CD14-positive monocyte (primary cell): ENCODE measurements around the gene DSCAML1. TPM values are rescaled to one million over a fixed set of nuclear protein-coding genes. Genes with fewer than 3 reads are reported as not detected.

Source experiments
- DNase-seq, 3 donors: peaks; one replicate each; pipeline ENCODE4 v3.0.0-alpha.2; 2011 to 2022
- H2AFZ ChIP-seq: 2 replicates; pipeline ENCODE4 v1.6.0; 2012; ENCODE audit warnings: mild to moderate bottlenecking, low read depth, low read length, inconsistent platforms; ENCODE audit not compliant: insufficient read depth, poor library complexity, severe bottlenecking
- H3K27ac ChIP-seq, 2 donors: 1 replicate in 1 of 2; 2 replicates in 1 of 2; pipeline ENCODE4 v1.5.1; 2012 to 2013; ENCODE audit warnings: low read length in 2 of 2, control low read depth in 1 of 2, inconsistent platforms in 1 of 2, low read depth in 1 of 2, mild to moderate bottlenecking in 1 of 2
- H3K27me3 ChIP-seq, 2 donors: one replicate each; pipeline versions ENCODE4 v1.6.0 to v1.6.1; 2011 to 2013; ENCODE audit warnings: low read length in 2 of 2; ENCODE audit not compliant: control insufficient read depth in 2 of 2, insufficient read depth in 2 of 2
- H3K36me3 ChIP-seq, 2 donors: replicated peaks in 1 of 2; 1 replicate in 1 of 2; 2 replicates in 1 of 2; pipeline versions ENCODE4 v1.5.1 to v1.6.1; 2012 to 2013; ENCODE audit warnings: low read length in 2 of 2, control low read depth in 1 of 2, inconsistent platforms in 1 of 2, mild to moderate bottlenecking in 1 of 2; ENCODE audit not compliant: insufficient read depth in 2 of 2, control insufficient read depth in 1 of 2
- H3K4me1 ChIP-seq, 2 donors: 1 replicate in 1 of 2; 2 replicates in 1 of 2; pipeline versions ENCODE4 v1.5.1 to v1.6.1; 2012 to 2013; ENCODE audit warnings: low read length in 2 of 2, control low read depth in 1 of 2, inconsistent platforms in 1 of 2, mild to moderate bottlenecking in 1 of 2, moderate library complexity in 1 of 2; ENCODE audit not compliant: insufficient read depth in 2 of 2, control insufficient read depth in 1 of 2
- H3K4me2 ChIP-seq: replicated peaks from 2 replicates; pipeline ENCODE3; 2012; ENCODE audit warnings: low read length, moderate library complexity, mild to moderate bottlenecking; ENCODE audit not compliant: poor library complexity, severe bottlenecking; ENCODE audit errors: extremely low read depth
- H3K4me3 ChIP-seq, 3 experiments: fragments of 200-600 bp in 1 of 3; sonication (generic) in 1 of 3; replicated peaks in 1 of 3; 1 replicate in 2 of 3; 2 replicates in 1 of 3; pipeline ENCODE4 v1.5.1; 2011 to 2013; ENCODE audit warnings: low read length in 3 of 3, mild to moderate bottlenecking in 3 of 3, control low read depth in 2 of 3, low read depth in 2 of 3, inconsistent platforms in 1 of 3, moderate library complexity in 1 of 3
- H3K79me2 ChIP-seq: 2 replicates; pipeline ENCODE4 v1.6.0; 2012; ENCODE audit warnings: mild to moderate bottlenecking, control low read depth, inconsistent platforms, low read length, moderate library complexity; ENCODE audit not compliant: insufficient read depth
- H3K9ac ChIP-seq: 2 replicates; pipeline ENCODE4 v1.6.0; 2017; ENCODE audit warnings: low read length, mild to moderate bottlenecking; ENCODE audit not compliant: insufficient read depth, poor library complexity, severe bottlenecking
- H3K9me3 ChIP-seq, 2 donors: replicated peaks in 1 of 2; 1 replicate in 1 of 2; 2 replicates in 1 of 2; pipeline versions ENCODE4 v1.5.1 to v1.6.1; 2012 to 2013; ENCODE audit warnings: low read length in 2 of 2, control low read depth in 1 of 2; ENCODE audit not compliant: control insufficient read depth in 1 of 2, insufficient read depth in 1 of 2
- H4K20me1 ChIP-seq: 2 replicates; pipeline ENCODE4 v1.6.0; 2012; ENCODE audit warnings: mild to moderate bottlenecking, low read length, control low read depth, moderate library complexity; ENCODE audit not compliant: insufficient read depth
- H3K27ac Mint-ChIP-seq, 7 donors: one replicate each; pipeline ENCODE4 v1.8.0; 2020; ENCODE audit warnings: mild to moderate bottlenecking in 7 of 7, mixed read lengths in 7 of 7, moderate library complexity in 6 of 7, inconsistent platforms in 2 of 7
- H3K27me3 Mint-ChIP-seq, 3 donors: one replicate each; pipeline ENCODE4 v1.8.0; 2021 to 2022; ENCODE audit warnings: low read depth in 3 of 3, mild to moderate bottlenecking in 3 of 3, mixed read lengths in 3 of 3, moderate library complexity in 3 of 3, inconsistent platforms in 1 of 3
- H3K36me3 Mint-ChIP-seq, 2 donors: one replicate each; pipeline ENCODE4 v1.8.0; 2020; ENCODE audit warnings: mixed read lengths in 2 of 2, inconsistent platforms in 1 of 2, mild to moderate bottlenecking in 1 of 2
- H3K4me1 Mint-ChIP-seq: one replicate; pipeline ENCODE4 v1.8.0; 2020; ENCODE audit warnings: mild to moderate bottlenecking, mixed read lengths
- H3K4me3 Mint-ChIP-seq, 2 donors: one replicate each; pipeline ENCODE4 v1.8.0; 2020; ENCODE audit warnings: mild to moderate bottlenecking in 2 of 2, mixed read lengths in 2 of 2, moderate library complexity in 1 of 2
- H3K9me3 Mint-ChIP-seq, 7 donors: one replicate each; pipeline ENCODE4 v1.8.0; 2020 to 2022; ENCODE audit warnings: mixed read lengths in 7 of 7, mild to moderate bottlenecking in 6 of 7, moderate library complexity in 6 of 7, inconsistent platforms in 2 of 7
- WGBS: methylation state at CpG from one replicate; pipeline ENCODE4 v1.1.5; 2013; ENCODE audit warnings: missing lambda C conversion rate; ENCODE audit not compliant: insufficient coverage; 5-methylcytosine and 5-hydroxymethylcytosine counted together
- intact Hi-C, 2 donors: fragments of 100-400 bp; cut with micrococcal nuclease; formaldehyde crosslinking; loops; one replicate each; pipeline versions ENCODE4 v1.15.0 to v1.15.1; 2023
- polyA plus RNA-seq, 3 donors: library from polyadenylated mRNA; depleted of rRNA in 1 of 3; unstranded in 2 of 3; stranded (reverse) in 1 of 3; fragments of 300-500 nt in 2 of 3; fragments of >200 nt in 1 of 3; fragmentation: Illumina TruSeq in 2 of 3; gene quantifications; 1 replicate in 2 of 3; 2 replicates in 1 of 3; pipeline ENCODE4 v1.2.3, GENCODE V29; 2012 to 2021
- TF ChIP-seq, protein P1 (sequence below): fragments of 200-600 bp; IDR thresholded peaks from one replicate; pipeline ENCODE4 v1.8.0; 2022; ENCODE audit warnings: antibody characterized with exemption, mild to moderate bottlenecking

DSCAML1 gene
- polyA plus RNA-seq, 3 donors, result not detected

DNA sequence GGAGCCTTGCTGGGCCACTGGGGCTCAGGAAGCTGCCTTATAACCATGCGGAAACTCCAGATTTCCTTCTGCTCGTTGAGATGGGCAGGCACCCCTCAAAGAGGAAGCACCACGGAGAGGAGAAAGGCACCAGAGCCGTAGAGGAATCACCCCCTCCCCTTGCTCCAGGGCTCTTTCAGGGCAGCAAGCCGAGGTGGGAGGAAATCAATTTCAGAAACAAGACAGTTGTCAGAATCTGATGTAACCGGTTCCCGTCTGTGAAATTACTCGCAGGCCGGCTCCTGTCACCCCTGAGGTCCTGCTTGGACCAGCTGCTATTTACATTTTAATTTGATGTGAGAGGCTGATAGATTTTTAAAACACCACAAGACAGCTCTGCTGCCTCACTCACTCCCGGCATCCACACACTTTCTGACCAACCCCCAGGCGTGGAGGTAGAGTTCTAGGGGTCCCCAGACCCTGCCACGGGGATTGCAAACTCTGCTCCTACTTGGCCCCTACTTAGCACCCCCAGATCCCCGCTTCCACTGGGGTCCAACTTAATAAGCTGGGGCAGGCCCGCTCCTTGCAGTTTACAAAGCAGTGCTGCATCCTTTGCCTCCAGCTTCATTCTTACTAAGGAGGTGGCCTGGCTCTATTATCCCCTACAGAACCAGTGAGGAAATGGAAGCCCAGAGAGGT is 306.9 kb downstream of the DSCAML1 start:
- H3K27me3 Mint-ChIP-seq, result peaks cover 9 to 20% (median 15%) of the 10 kb centered on the region in 3 donors
- peak; percentile 9 to 54 (median 18) for DNase-seq
- H3K36me3 Mint-ChIP-seq, result no peaks in the 10 kb centered on the region
- no peak overlapping the region for H3K9ac ChIP-seq
- H4K20me1 ChIP-seq, result no peaks in the 10 kb centered on the region
- H3K27ac Mint-ChIP-seq, result peak overlapping the region in 2 of 7 donors; percentile 21 to 28
- H3K4me1 ChIP-seq, result peaks cover 0 to 6% of the 10 kb centered on the region in 2 donors
- no peaks in the 10 kb centered on the region for H3K9me3 ChIP-seq
- H3K27me3 ChIP-seq, result peaks cover 0 to 9% of the 10 kb centered on the region in 2 donors
- H3K9me3 Mint-ChIP-seq, result peaks cover 0 to 7% (median 3%) of the 10 kb centered on the region in 7 donors
- H3K4me3 Mint-ChIP-seq, result peak overlapping the region in 1 of 2 donors; percentile 35
- no peak overlapping the region for H3K4me2 ChIP-seq
- H3K27ac ChIP-seq, result no peak overlapping the region
- H3K4me3 ChIP-seq, result no peak overlapping the region
- WGBS, result 28% methylated on average over 7 of the region's 14 CpGs
- TF ChIP-seq, protein P1, sequence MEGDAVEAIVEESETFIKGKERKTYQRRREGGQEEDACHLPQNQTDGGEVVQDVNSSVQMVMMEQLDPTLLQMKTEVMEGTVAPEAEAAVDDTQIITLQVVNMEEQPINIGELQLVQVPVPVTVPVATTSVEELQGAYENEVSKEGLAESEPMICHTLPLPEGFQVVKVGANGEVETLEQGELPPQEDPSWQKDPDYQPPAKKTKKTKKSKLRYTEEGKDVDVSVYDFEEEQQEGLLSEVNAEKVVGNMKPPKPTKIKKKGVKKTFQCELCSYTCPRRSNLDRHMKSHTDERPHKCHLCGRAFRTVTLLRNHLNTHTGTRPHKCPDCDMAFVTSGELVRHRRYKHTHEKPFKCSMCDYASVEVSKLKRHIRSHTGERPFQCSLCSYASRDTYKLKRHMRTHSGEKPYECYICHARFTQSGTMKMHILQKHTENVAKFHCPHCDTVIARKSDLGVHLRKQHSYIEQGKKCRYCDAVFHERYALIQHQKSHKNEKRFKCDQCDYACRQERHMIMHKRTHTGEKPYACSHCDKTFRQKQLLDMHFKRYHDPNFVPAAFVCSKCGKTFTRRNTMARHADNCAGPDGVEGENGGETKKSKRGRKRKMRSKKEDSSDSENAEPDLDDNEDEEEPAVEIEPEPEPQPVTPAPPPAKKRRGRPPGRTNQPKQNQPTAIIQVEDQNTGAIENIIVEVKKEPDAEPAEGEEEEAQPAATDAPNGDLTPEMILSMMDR, result no peak
- H3K4me1 Mint-ChIP-seq, result peaks cover 12% of the 10 kb centered on the region
- H2AFZ ChIP-seq, result no peak overlapping the region
- intact Hi-C loops, result no loop called here
- no peaks in the 10 kb centered on the region for H3K79me2 ChIP-seq
- no peaks in the 10 kb centered on the region for H3K36me3 ChIP-seq

DNA sequence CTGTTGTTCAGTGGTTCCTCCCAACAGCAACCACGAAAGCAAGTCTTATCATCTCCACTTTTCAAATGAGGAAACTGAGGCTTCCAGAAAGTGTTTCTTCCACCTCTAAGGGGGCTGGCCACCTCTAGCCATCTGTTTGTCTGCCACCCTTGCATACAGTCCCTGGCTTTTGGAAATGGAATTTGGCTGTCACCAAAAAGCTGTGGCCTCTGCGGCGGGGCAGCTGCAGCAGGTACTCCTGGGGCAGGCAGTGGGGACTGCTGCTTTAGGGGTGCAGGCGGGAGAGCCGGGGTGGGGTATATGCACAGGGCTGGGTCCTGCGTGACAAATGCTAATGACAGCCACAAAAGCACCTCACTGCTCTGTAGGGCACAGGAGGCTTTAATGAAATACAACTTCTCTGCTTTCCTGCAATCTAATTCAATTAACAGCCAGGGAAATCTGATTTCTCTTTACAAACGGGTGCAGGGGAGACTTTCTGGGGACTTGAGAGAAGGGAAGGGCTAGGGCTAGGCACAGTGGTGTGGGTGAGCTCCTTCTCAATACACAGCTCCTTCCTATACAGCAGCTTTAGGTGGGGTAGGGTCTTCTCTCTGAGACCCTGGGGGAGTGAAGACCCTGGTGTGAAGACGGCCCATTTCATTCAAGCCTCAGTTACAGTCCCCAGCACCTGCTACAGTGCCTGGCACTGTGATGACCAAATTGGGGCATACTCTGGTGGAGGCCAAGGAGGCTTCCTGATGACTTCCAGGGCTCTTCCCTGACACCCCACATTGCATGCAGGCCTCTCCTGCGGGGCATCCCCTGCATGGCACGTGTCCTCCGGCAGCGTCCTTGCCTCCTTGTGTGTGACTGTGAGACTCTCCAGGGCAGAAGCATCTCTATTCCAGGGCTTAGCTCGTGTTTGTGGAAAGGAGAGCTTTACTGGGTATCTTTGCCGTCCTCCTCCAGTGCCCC is 307.7 kb downstream of the DSCAML1 start:
- H3K4me1 Mint-ChIP-seq, result peaks cover 12% of the 10 kb centered on the region
- peaks cover 0 to 9% of the 10 kb centered on the region in 2 donors for H3K27me3 ChIP-seq
- intact Hi-C loops, result no loop called here
- no peak overlapping the region for H3K9ac ChIP-seq
- no peaks in the 10 kb centered on the region for H4K20me1 ChIP-seq
- 47% methylated on average over 4 of the region's 14 CpGs for WGBS
- no peak overlapping the region for H2AFZ ChIP-seq
- no peak overlapping the region for H3K4me3 ChIP-seq
- H3K27me3 Mint-ChIP-seq, result peaks cover 9 to 20% (median 15%) of the 10 kb centered on the region in 3 donors
- peak overlapping the region in 1 of 2 donors; percentile 23 for H3K4me3 Mint-ChIP-seq
- H3K79me2 ChIP-seq, result no peaks in the 10 kb centered on the region
- H3K4me1 ChIP-seq, result peaks cover 0 to 6% of the 10 kb centered on the region in 2 donors
- peak overlapping the region in 1 of 7 donors; percentile 28 for H3K27ac Mint-ChIP-seq
- no peaks in the 10 kb centered on the region for H3K9me3 ChIP-seq
- H3K36me3 ChIP-seq, result no peaks in the 10 kb centered on the region
- no peaks in the 10 kb centered on the region for H3K36me3 Mint-ChIP-seq
- no peak overlapping the region for H3K4me2 ChIP-seq
- peaks cover 0 to 7% (median 3%) of the 10 kb centered on the region in 7 donors for H3K9me3 Mint-ChIP-seq
- TF ChIP-seq, protein P1, result no peak
- H3K27ac ChIP-seq, result no peak overlapping the region
- no peak for DNase-seq
